Measurements from ENCODE around the gene RNF223. TPM values are rescaled to one million over a fixed set of nuclear protein-coding genes. Genes with fewer than 3 reads are reported as not detected.
A peak's percentile ranks its signal among the peaks of the same experiment; 100 is the strongest.
"Not testable (repeated sequence)": the region's sequence is repeated elsewhere in the genome, so short reads cannot be mapped to it uniquely, and the experiment has no call there.

The RNF223 gene
- total RNA-seq, 4 donors from 2014 or later, result 1.3 TPM; not detected in 3

DNA sequence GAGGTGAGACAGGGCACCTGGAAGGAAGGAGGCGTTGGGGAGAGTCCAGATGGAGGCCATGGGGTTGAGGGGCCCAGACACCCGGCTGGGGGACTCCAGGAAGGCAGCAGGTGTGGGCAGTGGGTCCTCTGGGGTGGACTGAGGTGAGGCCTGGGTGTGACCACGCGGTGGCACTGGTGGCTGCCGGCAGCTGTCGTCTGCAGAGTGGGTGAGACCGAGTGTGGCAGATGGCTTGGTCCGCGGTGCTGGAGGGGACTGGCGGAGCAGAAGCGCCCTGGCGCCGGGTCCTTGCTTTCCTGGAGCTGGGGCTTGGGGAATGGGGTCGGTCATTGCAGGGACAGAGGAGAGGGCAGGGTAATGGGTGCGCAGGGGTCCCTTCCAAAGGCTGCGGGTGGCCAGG is 41.7 kb downstream of the RNF223 start:
- Histone ChIP-seq H3K36me3 (no peaks in the 10 kb centered on the region), H3K4me1 (peaks cover 0 to 32% (median 20%) of the 10 kb centered on the region in 4 donors), H3K27ac (no peak overlapping the region), H3K4me3 (peak overlapping the region; percentile 31 to 60 (median 52)), H3K27me3 (peaks cover 0 to 19% of the 10 kb centered on the region in 2 donors), H3K9me3 (no peaks in the 10 kb centered on the region)
- no peak for TF ChIP-seq POLR2A (IDR thresholded peaks at IDR 0.05)
- TF ChIP-seq, protein P1, sequence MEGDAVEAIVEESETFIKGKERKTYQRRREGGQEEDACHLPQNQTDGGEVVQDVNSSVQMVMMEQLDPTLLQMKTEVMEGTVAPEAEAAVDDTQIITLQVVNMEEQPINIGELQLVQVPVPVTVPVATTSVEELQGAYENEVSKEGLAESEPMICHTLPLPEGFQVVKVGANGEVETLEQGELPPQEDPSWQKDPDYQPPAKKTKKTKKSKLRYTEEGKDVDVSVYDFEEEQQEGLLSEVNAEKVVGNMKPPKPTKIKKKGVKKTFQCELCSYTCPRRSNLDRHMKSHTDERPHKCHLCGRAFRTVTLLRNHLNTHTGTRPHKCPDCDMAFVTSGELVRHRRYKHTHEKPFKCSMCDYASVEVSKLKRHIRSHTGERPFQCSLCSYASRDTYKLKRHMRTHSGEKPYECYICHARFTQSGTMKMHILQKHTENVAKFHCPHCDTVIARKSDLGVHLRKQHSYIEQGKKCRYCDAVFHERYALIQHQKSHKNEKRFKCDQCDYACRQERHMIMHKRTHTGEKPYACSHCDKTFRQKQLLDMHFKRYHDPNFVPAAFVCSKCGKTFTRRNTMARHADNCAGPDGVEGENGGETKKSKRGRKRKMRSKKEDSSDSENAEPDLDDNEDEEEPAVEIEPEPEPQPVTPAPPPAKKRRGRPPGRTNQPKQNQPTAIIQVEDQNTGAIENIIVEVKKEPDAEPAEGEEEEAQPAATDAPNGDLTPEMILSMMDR (IDR thresholded peaks at IDR 0.05), result peak in 3 of 6 experiments; percentile 19 to 36 (median 35)
- peak in 1 of 3 donors; percentile 66 for DNase-seq

- Histone ChIP-seq H3K36me3 (no peaks in the 10 kb centered on the region), H3K9me3 (no peaks in the 10 kb centered on the region), H3K27ac (no peak overlapping the region), H3K4me1 (peaks cover 0 to 32% (median 20%) of the 10 kb centered on the region in 4 donors), H3K27me3 (peaks cover 0 to 19% of the 10 kb centered on the region in 2 donors), H3K4me3 (no peak overlapping the region)
- TF ChIP-seq POLR2A (IDR thresholded peaks at IDR 0.05), result no peak
- TF ChIP-seq, protein P1 (IDR thresholded peaks at IDR 0.05), result no peak
- DNase-seq, result peak in 1 of 3 donors; percentile 71
Observed at GRCh38 chr1:1031659-1032235, 42.4 kb downstream of the RNF223 start.

GRCh38 chr1:1030867-1031658 is 43.0 kb downstream of the RNF223 start:
- Histone ChIP-seq H3K4me1 (peaks cover 0 to 32% (median 20%) of the 10 kb centered on the region in 4 donors), H3K27me3 (peaks cover 0 to 19% of the 10 kb centered on the region in 2 donors)
- not testable (repeated sequence) for H3K9me3 ChIP-seq, H3K4me3 ChIP-seq, H3K27ac ChIP-seq, DNase-seq, H3K36me3 ChIP-seq

- no peak for DNase-seq
Observed at GRCh38 chr1:1027791-1028190, 46.3 kb downstream of the RNF223 start.

GRCh38 chr1:1026599-1027413 is 47.3 kb downstream of the RNF223 start:
- DNase-seq, result no peak
- no peaks in the 10 kb centered on the region for H3K9me3 ChIP-seq
- H3K4me1 ChIP-seq, result peaks cover 0 to 16% (median 0%) of the 10 kb centered on the region in 4 donors
- H3K27me3 ChIP-seq, result no peaks in the 10 kb centered on the region
- no peaks in the 10 kb centered on the region for H3K36me3 ChIP-seq
- TF ChIP-seq POLR2A (IDR thresholded peaks at IDR 0.05), result no peak
- TF ChIP-seq, protein P1 (IDR thresholded peaks at IDR 0.05), result no peak
- no peak overlapping the region for H3K27ac ChIP-seq
- no peak overlapping the region for H3K4me3 ChIP-seq

More at GRCh38 chr1:1027791-1028190, 46.3 kb downstream of the RNF223 start:
- peaks cover 0 to 26% (median 7%) of the 10 kb centered on the region in 4 donors for H3K4me1 ChIP-seq
- TF ChIP-seq, protein P1 (IDR thresholded peaks at IDR 0.05), result no peak
- no peak for TF ChIP-seq POLR2A (IDR thresholded peaks at IDR 0.05)
- peaks cover 0 to 2% of the 10 kb centered on the region in 2 donors for H3K27me3 ChIP-seq
- H3K36me3 ChIP-seq, result no peaks in the 10 kb centered on the region
- no peaks in the 10 kb centered on the region for H3K9me3 ChIP-seq
- H3K27ac ChIP-seq, result no peak overlapping the region
- H3K4me3 ChIP-seq, result no peak overlapping the region
